Measurements from ENCODE around the gene KLHDC9. TPM values are rescaled to one million over a fixed set of nuclear protein-coding genes. Genes with fewer than 3 reads are reported as not detected.

The KLHDC9 gene
- total and polyA plus RNA-seq, 2 of the 8 experiments (the other 6 are each of a cell fraction or from before 2014, with no cell fraction given) = 6.5 to 15.6 TPM

DNA sequence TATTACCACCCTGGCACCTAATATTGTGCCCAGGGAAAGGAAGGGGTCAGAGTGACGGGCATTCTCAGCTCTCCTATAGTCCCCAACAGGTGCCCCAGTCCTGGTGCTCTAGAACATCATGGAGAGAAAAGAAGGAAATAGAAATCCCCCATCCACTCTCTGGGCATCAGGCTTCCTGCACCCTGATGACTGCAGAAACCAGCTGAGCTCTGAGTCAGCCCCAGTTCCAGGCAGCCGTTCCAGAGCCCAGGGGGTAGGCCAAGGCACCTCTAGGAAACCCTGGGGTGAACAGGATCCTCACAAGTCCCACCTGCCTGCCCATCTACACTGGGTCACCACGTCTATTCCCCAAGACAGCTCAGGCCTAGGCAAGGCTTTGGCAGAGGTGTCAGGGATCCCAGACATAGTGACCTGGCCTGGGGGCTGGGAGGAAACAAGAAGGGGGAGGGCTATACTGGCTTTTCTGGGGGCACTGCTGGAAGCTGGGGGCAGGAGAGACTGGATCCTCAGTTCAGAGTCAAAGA lies 9.5 kb upstream of the KLHDC9 start (continued):
- TF ChIP-seq SRF (IDR thresholded peaks at IDR 0.05; ENCODE audit: low read depth, low read length) = no peak
- TF ChIP-seq SP1 (IDR thresholded peaks at IDR 0.05; ENCODE audit: low read depth, low read length) = no peak
- TF ChIP-seq SUZ12 (IDR thresholded peaks at IDR 0.05; ENCODE audit: low read length) = no peak
- TF ChIP-seq SIN3A (conservative IDR thresholded peaks at IDR 0.05 in 1 of 2, IDR thresholded peaks at IDR 0.05 in 1 of 2; ENCODE audit: low read depth in 1 of 2, low read length in 2 of 2) = no peak
- no peak for TF ChIP-seq SIX5 (IDR thresholded peaks at IDR 0.05; ENCODE audit: low read depth, low read length)
